Measurements from ENCODE around the gene IKBIP. TPM values are rescaled to one million over a fixed set of nuclear protein-coding genes. Genes with fewer than 3 reads are reported as not detected.

IKBIP gene
- 31.8 to 74.8 TPM (median 67.8 TPM) in 5 replicates for total RNA-seq (2022; extraction: Qiagen RNA extraction; ENCODE audit: low read depth)

GRCh38 chr12:98644712-98645571, at the start of gene IKBIP, which contains the start of gene APAF1:
Gene IKBIP (minus strand): TSS chr12:98644788. CDS start chr12:98644701, 87 bp downstream.
Gene APAF1 (plus strand): TSS chr12:98645290. CDS start chr12:98648360, 3,070 bp downstream.

GRCh38 chr12:98593351-98594049, 51.1 kb downstream of the IKBIP start, which contains the start of gene SLC25A3:
Gene SLC25A3 (plus strand): TSS chr12:98593686. CDS start chr12:98593979, 293 bp downstream.

Other genes with a start within 250 kb of the IKBIP start
- gene TMPO, start 129.2 kb downstream of the IKBIP start, total RNA-seq (2022; extraction: Qiagen RNA extraction; ENCODE audit: low read depth): 63.2 to 111 TPM (median 92.8 TPM) in 5 replicates
- 696 to 780 TPM (median 761 TPM) in 5 replicates for gene SLC25A3, start 51.1 kb downstream of the IKBIP start, total RNA-seq (2022; extraction: Qiagen RNA extraction; ENCODE audit: low read depth)
- gene APAF1, start 502 bp upstream of the IKBIP start, total RNA-seq (2022; extraction: Qiagen RNA extraction; ENCODE audit: low read depth): 6.6 to 14.7 TPM (median 13.6 TPM) in 5 replicates